ENCODE results near the gene MFAP4. TPM values are rescaled to one million over a fixed set of nuclear protein-coding genes. Genes with fewer than 3 reads are reported as not detected.

MFAP4 gene
- total and polyA plus RNA-seq, 5 donors from 2014 or later = not detected

DNA sequence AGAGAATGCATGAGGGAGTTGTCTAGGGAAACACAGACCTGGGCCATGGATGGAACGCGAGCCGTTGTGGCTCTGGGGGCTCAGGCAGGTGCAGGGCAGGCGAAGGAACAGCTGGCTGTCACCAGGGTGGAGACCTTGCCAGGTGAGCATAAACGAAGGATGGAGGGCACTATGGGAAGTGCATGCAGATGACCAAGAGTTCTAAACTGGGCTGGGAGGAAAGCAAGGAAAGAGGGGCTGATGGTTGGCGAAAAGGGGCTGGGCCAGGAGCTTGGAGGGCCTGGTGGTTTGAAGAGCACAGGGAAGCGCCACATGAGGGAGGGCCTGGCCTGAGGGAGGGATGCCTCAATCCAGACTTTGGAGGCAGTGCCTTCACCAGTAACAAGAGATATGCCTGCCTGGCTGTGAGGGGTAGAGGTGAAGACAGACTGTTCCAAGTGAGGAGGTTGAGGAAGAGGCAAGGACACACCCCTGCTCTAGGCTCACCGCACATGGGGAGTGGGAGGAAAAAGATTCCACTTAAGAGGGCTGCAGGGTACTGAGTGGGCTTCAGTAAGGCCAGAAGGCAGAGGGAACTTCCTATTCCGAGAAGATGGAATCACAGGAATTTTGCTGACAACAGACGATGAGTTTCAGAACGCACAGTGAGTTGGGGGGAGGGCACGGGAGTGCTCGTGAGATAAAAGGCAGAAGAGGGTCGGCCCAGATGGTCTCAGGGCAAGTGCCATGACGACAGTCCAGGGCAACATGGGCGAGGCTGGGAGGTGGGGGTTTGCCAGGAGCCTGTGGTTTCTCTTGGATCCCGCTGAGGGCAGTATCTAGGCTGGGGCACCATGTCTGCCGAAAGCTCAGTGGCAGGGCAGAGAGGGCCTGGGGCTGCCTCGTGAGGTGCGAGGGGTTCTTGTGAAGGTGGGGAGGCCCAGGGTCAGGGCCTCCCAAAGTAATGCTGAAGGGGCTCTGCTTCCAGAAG lies 45.1 kb downstream of the MFAP4 start:
- Mint-ChIP-seq H3K27me3 (no peaks in the 10 kb centered on the region), H3K4me1 (no peaks in the 10 kb centered on the region)
- no peak for DNase-seq

DNA sequence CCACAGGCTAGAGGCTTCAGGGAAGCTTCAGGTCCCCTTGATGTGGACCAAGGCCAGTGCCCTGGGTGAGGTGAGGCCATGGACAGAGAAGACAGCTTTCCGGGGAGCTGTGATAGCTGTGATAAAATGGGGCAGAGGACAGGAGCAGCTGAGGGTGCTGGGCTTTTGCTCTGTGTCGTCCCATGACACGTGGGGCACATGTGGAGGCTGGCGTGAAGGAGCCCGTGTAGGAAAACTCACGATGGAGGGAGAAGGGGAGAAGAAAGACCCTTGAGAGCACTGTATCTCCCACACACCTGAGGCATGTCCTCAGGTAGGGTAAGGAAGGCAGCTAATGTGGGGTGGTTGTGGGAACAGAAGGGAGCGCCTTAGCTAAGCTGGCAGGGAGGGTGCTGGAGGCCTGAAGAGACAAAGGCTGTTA lies 45.8 kb downstream of the MFAP4 start:
- H3K4me1 ChIP-seq (ENCODE audit: control insufficient read depth, insufficient read depth, low read length, poor library complexity, severe bottlenecking) = no peaks in the 10 kb centered on the region
- H3K4me3 Mint-ChIP-seq = no peak overlapping the region
- no peaks in the 10 kb centered on the region for H3K36me3 Mint-ChIP-seq
- H3K4me1 Mint-ChIP-seq = no peaks in the 10 kb centered on the region
- no peak for DNase-seq
- H3K27ac ChIP-seq (ENCODE audit: insufficient read depth, low read length, poor library complexity, severe bottlenecking) = no peak overlapping the region
- no peak overlapping the region for H3K4me3 ChIP-seq (ENCODE audit: low read depth, low read length)
- no peaks in the 10 kb centered on the region for H3K9me3 ChIP-seq (ENCODE audit: control insufficient read depth in 2 of 2, low read length in 2 of 2)
- H3K9me3 Mint-ChIP-seq = no peaks in the 10 kb centered on the region
- peak overlapping the region in 2 of 3 donors; percentile 40 to 42 for H3K27ac Mint-ChIP-seq
- no peaks in the 10 kb centered on the region for H3K27me3 Mint-ChIP-seq
- ATAC-seq (ENCODE audit: low read depth in 2 of 2) = no peak
- no peaks in the 10 kb centered on the region for H3K27me3 ChIP-seq (ENCODE audit: control insufficient read depth, insufficient read depth, low read length)
- no peaks in the 10 kb centered on the region for H3K36me3 ChIP-seq (ENCODE audit: control insufficient read depth, insufficient read depth, low read length)

More for the DNA sequence above, 45.1 kb downstream of the MFAP4 start:
- H3K9me3 Mint-ChIP-seq = no peaks in the 10 kb centered on the region
- no peaks in the 10 kb centered on the region for H3K36me3 Mint-ChIP-seq
- no peak overlapping the region for H3K4me3 ChIP-seq (ENCODE audit: low read depth, low read length)
- no peaks in the 10 kb centered on the region for H3K4me1 ChIP-seq (ENCODE audit: control insufficient read depth, insufficient read depth, low read length, poor library complexity, severe bottlenecking)
- no peak for ATAC-seq (ENCODE audit: low read depth in 2 of 2)
- H3K27ac Mint-ChIP-seq = peak overlapping the region in 1 of 3 donors; percentile 40
- no peaks in the 10 kb centered on the region for H3K27me3 ChIP-seq (ENCODE audit: control insufficient read depth, insufficient read depth, low read length)
- no peak overlapping the region for H3K4me3 Mint-ChIP-seq
- no peaks in the 10 kb centered on the region for H3K36me3 ChIP-seq (ENCODE audit: control insufficient read depth, insufficient read depth, low read length)
- no peak overlapping the region for H3K27ac ChIP-seq (ENCODE audit: insufficient read depth, low read length, poor library complexity, severe bottlenecking)
- H3K9me3 ChIP-seq (ENCODE audit: control insufficient read depth in 2 of 2, low read length in 2 of 2) = no peaks in the 10 kb centered on the region

DNA sequence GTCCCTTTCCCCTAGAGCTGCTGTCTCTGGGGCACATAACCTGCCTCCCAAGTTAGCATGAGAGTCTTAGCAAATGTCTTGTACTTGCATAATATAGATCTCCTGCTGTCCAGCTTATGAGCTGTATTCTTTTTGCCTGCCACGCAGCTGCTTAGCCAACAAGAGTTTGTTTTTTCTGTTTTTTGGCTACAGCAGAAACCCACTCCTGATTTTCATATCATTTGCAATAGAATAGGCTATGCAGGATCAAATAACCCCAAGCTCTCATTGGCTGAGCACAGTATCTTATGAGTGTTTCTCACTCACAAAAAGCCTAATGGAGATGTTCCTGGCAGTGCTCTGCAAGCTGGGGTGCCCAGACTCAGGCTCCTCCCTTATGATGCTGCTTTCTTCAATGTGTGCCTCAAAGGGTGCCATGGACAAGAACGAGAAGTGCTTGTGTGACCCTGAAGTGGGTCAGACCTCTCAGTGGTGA lies 47.6 kb downstream of the MFAP4 start:
- H3K4me3 ChIP-seq (ENCODE audit: low read depth, low read length) = no peak overlapping the region
- H3K9me3 Mint-ChIP-seq = no peaks in the 10 kb centered on the region
- no peaks in the 10 kb centered on the region for H3K4me1 ChIP-seq (ENCODE audit: control insufficient read depth, insufficient read depth, low read length, poor library complexity, severe bottlenecking)
- H3K4me3 Mint-ChIP-seq = no peak overlapping the region
- no peaks in the 10 kb centered on the region for H3K36me3 Mint-ChIP-seq
- no peak overlapping the region for H3K27ac Mint-ChIP-seq
- no peaks in the 10 kb centered on the region for H3K36me3 ChIP-seq (ENCODE audit: control insufficient read depth, insufficient read depth, low read length)
- no peak overlapping the region for H3K27ac ChIP-seq (ENCODE audit: insufficient read depth, low read length, poor library complexity, severe bottlenecking)
- H3K27me3 ChIP-seq (ENCODE audit: control insufficient read depth, insufficient read depth, low read length) = no peaks in the 10 kb centered on the region
- ATAC-seq (ENCODE audit: low read depth in 2 of 2) (no peak), DNase-seq (no peak)
- no peaks in the 10 kb centered on the region for H3K4me1 Mint-ChIP-seq
- no peaks in the 10 kb centered on the region for H3K27me3 Mint-ChIP-seq
- no peaks in the 10 kb centered on the region for H3K9me3 ChIP-seq (ENCODE audit: control insufficient read depth in 2 of 2, low read length in 2 of 2)

DNA sequence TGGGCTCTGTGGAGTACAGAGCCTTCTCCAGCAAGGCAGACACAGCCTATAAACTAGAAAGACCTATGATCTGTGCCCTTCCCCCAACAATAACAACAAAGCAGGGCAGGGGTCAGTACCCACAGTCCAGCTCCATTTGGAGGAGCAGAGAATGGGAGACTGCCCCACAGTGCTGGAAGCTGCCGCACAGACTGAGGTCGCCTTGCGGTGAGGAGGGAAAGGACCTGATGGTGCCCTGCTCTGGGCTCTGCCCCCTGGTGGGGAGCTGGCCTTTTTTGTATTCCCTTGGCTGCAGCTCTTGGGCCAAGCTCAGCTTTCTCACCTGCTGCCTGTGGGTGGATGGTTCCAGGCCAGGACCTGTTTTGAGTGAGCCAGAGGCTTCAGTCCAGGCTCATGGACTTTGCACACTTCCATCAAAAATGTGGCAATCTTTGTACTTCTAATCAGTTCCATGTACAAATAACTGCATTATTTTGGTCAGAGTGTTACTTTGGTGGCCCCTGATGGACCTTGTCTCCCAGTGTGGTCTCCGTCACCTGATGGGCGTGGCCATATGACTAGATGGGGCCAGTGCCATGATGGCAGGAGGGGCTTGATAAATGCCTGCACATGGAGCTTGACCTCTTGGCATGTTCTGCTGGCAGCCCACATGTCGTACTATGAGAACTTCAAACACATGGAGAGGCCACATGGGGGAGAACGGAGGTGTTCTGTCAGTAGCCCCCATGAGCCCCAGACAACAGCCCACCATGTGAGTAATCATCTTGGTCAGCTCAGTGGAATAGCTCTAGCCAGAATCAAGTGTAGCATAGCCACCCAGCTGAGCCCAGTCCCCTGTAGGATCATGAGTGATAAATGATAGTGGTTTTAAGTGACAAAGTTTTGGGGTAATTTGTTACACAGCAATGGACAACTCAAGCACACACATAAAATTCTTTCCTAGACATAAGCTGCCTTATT lies 48.7 kb downstream of the MFAP4 start:
- Mint-ChIP-seq H3K27ac (no peak overlapping the region), H3K27me3 (no peaks in the 10 kb centered on the region), H3K36me3 (no peaks in the 10 kb centered on the region), H3K4me1 (no peaks in the 10 kb centered on the region), H3K4me3 (no peak overlapping the region), H3K9me3 (no peaks in the 10 kb centered on the region)
- H3K27me3 ChIP-seq (ENCODE audit: control insufficient read depth, insufficient read depth, low read length) = no peaks in the 10 kb centered on the region
- no peak overlapping the region for H3K4me3 ChIP-seq (ENCODE audit: low read depth, low read length)
- H3K4me1 ChIP-seq (ENCODE audit: control insufficient read depth, insufficient read depth, low read length, poor library complexity, severe bottlenecking) = no peaks in the 10 kb centered on the region
- ATAC-seq (ENCODE audit: low read depth in 2 of 2) (peak; percentile 72 to 79), DNase-seq (peak; percentile 48 to 76 (median 65))
- H3K36me3 ChIP-seq (ENCODE audit: control insufficient read depth, insufficient read depth, low read length) = no peaks in the 10 kb centered on the region
- no peaks in the 10 kb centered on the region for H3K9me3 ChIP-seq (ENCODE audit: control insufficient read depth in 2 of 2, low read length in 2 of 2)
- no peak overlapping the region for H3K27ac ChIP-seq (ENCODE audit: insufficient read depth, low read length, poor library complexity, severe bottlenecking)

DNA sequence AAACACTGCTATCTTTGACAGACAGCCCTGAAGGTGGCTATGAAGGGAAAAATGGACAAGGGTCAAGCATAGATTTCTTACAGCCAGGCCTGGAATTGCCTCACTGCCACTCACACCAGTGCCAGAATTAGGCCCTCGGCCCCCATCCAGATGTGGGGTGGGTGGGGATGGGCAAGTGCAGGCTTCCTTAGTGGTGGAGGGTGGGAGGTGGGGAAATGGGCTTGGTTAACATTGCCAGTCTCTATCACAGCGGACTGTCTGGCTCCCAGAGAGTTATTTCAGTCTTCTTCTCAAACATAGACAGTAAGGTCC lies 49.3 kb downstream of the MFAP4 start:
- Histone ChIP-seq H3K9me3 (ENCODE audit: control insufficient read depth in 2 of 2, low read length in 2 of 2) (no peaks in the 10 kb centered on the region), H3K27ac (ENCODE audit: insufficient read depth, low read length, poor library complexity, severe bottlenecking) (no peak overlapping the region), H3K36me3 (ENCODE audit: control insufficient read depth, insufficient read depth, low read length) (no peaks in the 10 kb centered on the region), H3K4me3 (ENCODE audit: low read depth, low read length) (no peak overlapping the region), H3K27me3 (ENCODE audit: control insufficient read depth, insufficient read depth, low read length) (no peaks in the 10 kb centered on the region), H3K4me1 (ENCODE audit: control insufficient read depth, insufficient read depth, low read length, poor library complexity, severe bottlenecking) (no peaks in the 10 kb centered on the region)
- no peaks in the 10 kb centered on the region for H3K36me3 Mint-ChIP-seq
- no peak overlapping the region for H3K4me3 Mint-ChIP-seq
- no peaks in the 10 kb centered on the region for H3K9me3 Mint-ChIP-seq
- ATAC-seq (ENCODE audit: low read depth in 2 of 2) = no peak
- H3K4me1 Mint-ChIP-seq = no peaks in the 10 kb centered on the region
- DNase-seq = no peak
- H3K27me3 Mint-ChIP-seq = no peaks in the 10 kb centered on the region
- H3K27ac Mint-ChIP-seq = no peak overlapping the region

DNA sequence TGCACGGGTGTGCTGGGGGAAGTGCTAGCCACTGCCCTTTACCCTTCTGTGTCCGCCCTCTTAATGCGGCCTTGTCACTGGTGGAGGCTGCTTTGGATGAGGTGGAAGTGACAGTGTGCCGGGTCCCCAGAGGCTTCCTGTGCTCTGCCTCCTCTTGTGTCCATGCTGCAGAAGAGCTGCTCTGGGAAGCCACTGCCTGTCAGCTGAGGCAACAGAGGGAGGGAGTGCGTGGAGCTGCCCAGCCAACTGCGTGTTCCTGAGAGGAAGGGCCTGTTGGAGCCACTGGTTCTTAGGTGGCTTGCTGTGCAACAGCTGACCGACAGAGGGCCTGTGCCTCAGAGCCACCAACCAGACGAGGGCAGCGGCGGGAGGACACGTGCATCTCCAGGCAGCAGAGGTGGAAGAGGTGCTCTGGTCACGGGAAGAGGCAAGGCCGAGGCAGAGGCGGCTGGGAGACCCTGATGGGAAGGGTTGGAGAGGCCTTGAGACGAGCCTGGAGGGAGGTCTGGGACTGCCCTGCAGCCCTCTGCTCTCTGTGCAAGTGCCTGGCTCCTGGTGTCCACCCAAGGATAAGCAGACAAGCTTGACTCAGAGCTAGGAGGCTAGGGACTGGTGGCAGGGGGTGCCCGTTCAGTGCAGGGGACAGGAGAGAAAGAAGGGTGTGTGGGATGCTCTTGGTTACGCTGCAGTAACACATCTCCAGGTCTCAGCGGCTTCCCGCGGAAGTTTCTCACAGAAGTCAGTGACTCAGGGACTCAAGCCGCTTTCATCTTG lies 49.9 kb downstream of the MFAP4 start:
- Histone ChIP-seq H3K36me3 (ENCODE audit: control insufficient read depth, insufficient read depth, low read length) (no peaks in the 10 kb centered on the region), H3K27ac (ENCODE audit: insufficient read depth, low read length, poor library complexity, severe bottlenecking) (no peak overlapping the region), H3K4me1 (ENCODE audit: control insufficient read depth, insufficient read depth, low read length, poor library complexity, severe bottlenecking) (no peaks in the 10 kb centered on the region), H3K27me3 (ENCODE audit: control insufficient read depth, insufficient read depth, low read length) (no peaks in the 10 kb centered on the region), H3K9me3 (ENCODE audit: control insufficient read depth in 2 of 2, low read length in 2 of 2) (no peaks in the 10 kb centered on the region), H3K4me3 (ENCODE audit: low read depth, low read length) (no peak overlapping the region)
- H3K9me3 Mint-ChIP-seq = no peaks in the 10 kb centered on the region
- no peaks in the 10 kb centered on the region for H3K36me3 Mint-ChIP-seq
- H3K4me3 Mint-ChIP-seq = no peak overlapping the region
- ATAC-seq (ENCODE audit: low read depth in 2 of 2) = no peak
- no peaks in the 10 kb centered on the region for H3K27me3 Mint-ChIP-seq
- no peaks in the 10 kb centered on the region for H3K4me1 Mint-ChIP-seq
- no peak overlapping the region for H3K27ac Mint-ChIP-seq
- DNase-seq = no peak

DNA sequence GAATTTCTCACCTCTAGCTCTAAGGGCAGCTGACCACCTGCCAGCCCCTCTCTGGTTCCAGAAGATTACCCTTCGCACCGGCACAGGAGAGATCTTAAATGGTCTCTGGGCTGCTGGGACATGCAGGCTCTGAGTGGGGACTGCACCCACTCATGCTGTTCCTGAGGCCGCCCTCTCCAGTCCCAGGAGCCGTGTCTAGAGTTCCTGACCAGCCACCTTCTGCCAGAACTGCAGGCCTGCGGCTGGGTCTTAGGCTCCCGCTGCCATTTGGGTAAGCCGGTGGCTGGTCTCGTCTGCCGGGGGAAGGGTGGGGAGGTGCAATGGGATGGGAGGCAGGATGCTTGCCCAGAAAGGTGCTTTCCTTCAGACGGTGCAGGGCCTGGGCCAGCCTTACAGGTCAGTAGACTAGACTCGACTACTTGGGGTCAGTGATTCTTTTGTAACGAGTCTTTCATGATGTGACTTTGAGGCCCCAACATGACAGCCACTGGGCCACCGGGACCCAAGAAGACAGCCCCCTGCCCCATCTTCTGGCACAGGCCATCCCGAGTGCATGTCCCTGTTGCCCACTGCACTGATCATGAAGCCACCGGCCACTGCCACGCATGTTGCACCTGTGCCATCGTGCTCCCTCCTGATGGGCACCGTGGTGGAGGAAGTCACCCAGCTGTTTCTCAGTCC lies 50.9 kb downstream of the MFAP4 start:
- Histone ChIP-seq H3K9me3 (ENCODE audit: control insufficient read depth in 2 of 2, low read length in 2 of 2) (no peaks in the 10 kb centered on the region), H3K4me3 (ENCODE audit: low read depth, low read length) (no peak overlapping the region), H3K4me1 (ENCODE audit: control insufficient read depth, insufficient read depth, low read length, poor library complexity, severe bottlenecking) (no peaks in the 10 kb centered on the region), H3K27ac (ENCODE audit: insufficient read depth, low read length, poor library complexity, severe bottlenecking) (no peak overlapping the region), H3K27me3 (ENCODE audit: control insufficient read depth, insufficient read depth, low read length) (no peaks in the 10 kb centered on the region), H3K36me3 (ENCODE audit: control insufficient read depth, insufficient read depth, low read length) (no peaks in the 10 kb centered on the region)
- no peaks in the 10 kb centered on the region for H3K36me3 Mint-ChIP-seq
- H3K4me3 Mint-ChIP-seq = no peak overlapping the region
- no peaks in the 10 kb centered on the region for H3K27me3 Mint-ChIP-seq
- DNase-seq = no peak
- no peaks in the 10 kb centered on the region for H3K9me3 Mint-ChIP-seq
- no peaks in the 10 kb centered on the region for H3K4me1 Mint-ChIP-seq
- no peak for ATAC-seq (ENCODE audit: low read depth in 2 of 2)
- no peak overlapping the region for H3K27ac Mint-ChIP-seq

All from CD4-positive, CD25-positive, alpha-beta regulatory T cell (primary cell).